SK-N-SH treated with all-trans-retinoic acid at 6 μM for 48 hours (cell line): ENCODE results near the gene PAFAH1B2.
"Not testable (repeated sequence)": the region's sequence is repeated elsewhere in the genome, so short reads cannot be mapped to it uniquely, and the experiment has no call there.

Experiments
- ARNTL ChIP-seq: fragments of 450-650 bp; formaldehyde crosslinking; IDR thresholded peaks from 2 replicates; pipeline ENCODE4 v1.5.0; 2020; ENCODE audit warnings: low read depth, mild to moderate bottlenecking, moderate library complexity, borderline replicate concordance
- PPARA ChIP-seq: fragments of 250-450 bp; sonication (Bioruptor Pico); IDR thresholded peaks from 2 replicates; pipeline ENCODE4 v1.5.0; 2020; ENCODE audit warnings: mild to moderate bottlenecking, borderline replicate concordance
- TCF4 ChIP-seq: fragments of 250-450 bp; sonication (Bioruptor Pico); IDR thresholded peaks from 2 replicates; pipeline ENCODE4 v1.8.0; 2021; ENCODE audit warnings: mild to moderate bottlenecking, moderate library complexity, borderline replicate concordance
- ZFP30 ChIP-seq: fragments of 450-650 bp; formaldehyde crosslinking; IDR thresholded peaks from 2 replicates; pipeline ENCODE4 v1.5.0; 2022; ENCODE audit warnings: mild to moderate bottlenecking, moderate library complexity
- ZNF70 ChIP-seq: fragments of 450-650 bp; formaldehyde crosslinking; IDR thresholded peaks from 2 replicates; pipeline ENCODE4 v1.5.0; 2020; ENCODE audit warnings: mild to moderate bottlenecking, moderate library complexity
- TF ChIP-seq, protein P1 (sequence below): fragments of 250-450 bp; sonication (Bioruptor Pico); IDR thresholded peaks from 2 replicates; pipeline ENCODE4 v1.5.1; 2020; ENCODE audit warnings: low read depth, mild to moderate bottlenecking, moderate library complexity
- TF ChIP-seq, protein P2 (sequence below): fragments of 250-450 bp; sonication (Bioruptor Pico); IDR thresholded peaks from 2 replicates; pipeline ENCODE4 v1.8.0; 2020; ENCODE audit warnings: mild to moderate bottlenecking, moderate library complexity, borderline replicate concordance

DNA sequence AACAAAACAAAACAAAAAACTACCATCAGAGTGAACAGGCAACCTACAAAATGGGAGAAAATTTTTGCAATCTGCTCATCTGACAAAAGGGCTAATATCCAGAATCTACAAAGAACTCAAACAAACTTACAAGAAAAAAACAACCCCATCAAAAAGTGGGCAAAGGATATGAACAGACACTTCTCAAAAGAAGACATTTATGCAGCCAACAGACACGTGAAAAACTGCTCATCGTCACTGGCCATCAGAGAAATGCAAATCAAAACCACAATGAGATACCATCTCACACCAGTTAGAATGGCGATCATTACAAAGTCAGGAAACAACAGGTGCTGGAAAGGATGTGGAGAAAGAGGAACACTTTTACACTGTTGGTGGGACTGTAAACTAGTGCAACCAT lies 31.6 kb upstream of the PAFAH1B2 start:
- TF ChIP-seq, protein P1, sequence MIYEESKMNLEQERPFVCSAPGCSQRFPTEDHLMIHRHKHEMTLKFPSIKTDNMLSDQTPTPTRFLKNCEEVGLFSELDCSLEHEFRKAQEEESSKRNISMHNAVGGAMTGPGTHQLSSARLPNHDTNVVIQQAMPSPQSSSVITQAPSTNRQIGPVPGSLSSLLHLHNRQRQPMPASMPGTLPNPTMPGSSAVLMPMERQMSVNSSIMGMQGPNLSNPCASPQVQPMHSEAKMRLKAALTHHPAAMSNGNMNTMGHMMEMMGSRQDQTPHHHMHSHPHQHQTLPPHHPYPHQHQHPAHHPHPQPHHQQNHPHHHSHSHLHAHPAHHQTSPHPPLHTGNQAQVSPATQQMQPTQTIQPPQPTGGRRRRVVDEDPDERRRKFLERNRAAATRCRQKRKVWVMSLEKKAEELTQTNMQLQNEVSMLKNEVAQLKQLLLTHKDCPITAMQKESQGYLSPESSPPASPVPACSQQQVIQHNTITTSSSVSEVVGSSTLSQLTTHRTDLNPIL (CRISPR knock-in tag): not testable (repeated sequence)
- TF ChIP-seq, protein P2, sequence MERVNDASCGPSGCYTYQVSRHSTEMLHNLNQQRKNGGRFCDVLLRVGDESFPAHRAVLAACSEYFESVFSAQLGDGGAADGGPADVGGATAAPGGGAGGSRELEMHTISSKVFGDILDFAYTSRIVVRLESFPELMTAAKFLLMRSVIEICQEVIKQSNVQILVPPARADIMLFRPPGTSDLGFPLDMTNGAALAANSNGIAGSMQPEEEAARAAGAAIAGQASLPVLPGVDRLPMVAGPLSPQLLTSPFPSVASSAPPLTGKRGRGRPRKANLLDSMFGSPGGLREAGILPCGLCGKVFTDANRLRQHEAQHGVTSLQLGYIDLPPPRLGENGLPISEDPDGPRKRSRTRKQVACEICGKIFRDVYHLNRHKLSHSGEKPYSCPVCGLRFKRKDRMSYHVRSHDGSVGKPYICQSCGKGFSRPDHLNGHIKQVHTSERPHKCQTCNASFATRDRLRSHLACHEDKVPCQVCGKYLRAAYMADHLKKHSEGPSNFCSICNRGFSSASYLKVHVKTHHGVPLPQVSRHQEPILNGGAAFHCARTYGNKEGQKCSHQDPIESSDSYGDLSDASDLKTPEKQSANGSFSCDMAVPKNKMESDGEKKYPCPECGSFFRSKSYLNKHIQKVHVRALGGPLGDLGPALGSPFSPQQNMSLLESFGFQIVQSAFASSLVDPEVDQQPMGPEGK (CRISPR knock-in tag): not testable (repeated sequence)
- TF ChIP-seq PPARA, TCF4, ARNTL, ZFP30, ZNF70 (CRISPR knock-in tag): not testable (repeated sequence)
